A549 (cell line): ENCODE results near the gene NDUFA13.

ENCODE experiments used
- CHD2 ChIP-seq: fragments of 150-350 bp; IDR thresholded peaks from 2 replicates; pipeline ENCODE4 v1.6.1; 2014; ENCODE audit warnings: low read length; ENCODE audit not compliant: partially characterized antibody
- CTCF ChIP-seq: fragments of >200 bp; sonication (Bioruptor Twin); formaldehyde crosslinking; IDR thresholded peaks from 3 replicates; pipeline ENCODE4 v1.5.1; 2016
- FOSB ChIP-seq: fragments of 250-450 bp; sonication (Bioruptor Pico); IDR thresholded peaks from 2 replicates; pipeline ENCODE4 v1.5.0; 2020; ENCODE audit warnings: mild to moderate bottlenecking, moderate library complexity
- JUN ChIP-seq, 2 experiments: fragments of >200 bp; sonication (Bioruptor Twin); formaldehyde crosslinking; IDR thresholded peaks; 2 replicates in 1 of 2; 3 replicates in 1 of 2; pipeline ENCODE4 v1.6.1; 2016 to 2017
- MAZ ChIP-seq: fragments of 150-350 bp; IDR thresholded peaks from 2 replicates; pipeline ENCODE4 v1.6.1; 2014; ENCODE audit warnings: antibody characterized with exemption, low read depth, low read length, borderline replicate concordance
- POLR2A ChIP-seq: IDR thresholded peaks from 2 replicates; pipeline ENCODE4 v1.6.1; 2012; ENCODE audit warnings: mild to moderate bottlenecking, low read length
- TF ChIP-seq, protein P1 (sequence below): IDR thresholded peaks from 2 replicates; pipeline ENCODE4 v1.6.1; 2012

DNA sequence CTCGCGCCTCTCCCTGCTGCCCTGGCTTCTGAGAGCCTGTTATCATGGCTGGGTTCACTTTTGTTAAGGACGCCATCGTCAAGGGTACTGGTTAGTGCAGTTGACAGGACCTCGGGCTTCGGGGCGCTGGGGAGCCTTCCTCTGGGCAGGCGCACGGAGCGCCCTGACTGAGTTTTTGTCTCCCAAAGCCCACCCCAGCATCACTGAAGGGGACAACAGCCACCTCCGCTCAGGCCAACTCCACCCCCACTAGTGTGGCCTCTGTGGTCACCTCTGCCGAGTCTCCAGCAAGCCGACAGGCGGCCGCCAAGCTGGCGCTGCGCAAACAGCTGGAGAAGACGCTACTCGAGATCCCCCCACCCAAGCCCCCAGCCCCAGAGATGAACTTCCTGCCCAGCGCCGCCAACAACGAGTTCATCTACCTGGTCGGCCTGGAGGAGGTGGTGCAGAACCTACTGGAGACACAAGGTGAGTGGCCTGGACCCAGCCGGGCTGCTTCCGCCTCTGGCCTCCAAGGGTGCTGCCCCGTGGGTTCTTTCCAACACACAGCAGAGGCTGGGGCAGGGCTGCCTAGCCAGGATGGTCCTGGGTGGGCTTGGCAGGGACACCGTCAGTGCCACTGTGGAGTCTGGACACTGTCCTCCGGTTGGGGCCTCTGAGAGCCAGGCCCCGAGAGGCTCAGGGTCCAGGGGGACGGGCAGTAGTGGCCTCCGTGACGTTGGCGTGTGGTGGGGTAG, 17.6 kb upstream of the NDUFA13 start:
- TF ChIP-seq, protein P1, sequence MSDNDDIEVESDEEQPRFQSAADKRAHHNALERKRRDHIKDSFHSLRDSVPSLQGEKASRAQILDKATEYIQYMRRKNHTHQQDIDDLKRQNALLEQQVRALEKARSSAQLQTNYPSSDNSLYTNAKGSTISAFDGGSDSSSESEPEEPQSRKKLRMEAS: no peak
- TF ChIP-seq MAZ (no peak), POLR2A (no peak), CTCF (no peak), CHD2 (no peak), JUN (IDR thresholded peaks at IDR 0.05) (no peak), FOSB (no peak)
